Endodermal cell (in vitro differentiated cells): ENCODE results near the gene RASSF8. TPM values are rescaled to one million over a fixed set of nuclear protein-coding genes. Genes with fewer than 3 reads are reported as not detected.

Experiments used
- DNase-seq: peaks from one replicate; pipeline ENCODE4 v3.0.0-alpha.2; 2017
- H3K27ac ChIP-seq: 2 replicates; pipeline ENCODE4 v1.5.1; 2013; ENCODE audit warnings: mild to moderate bottlenecking, low read depth, low read length, moderate library complexity
- H3K27me3 ChIP-seq: 2 replicates; pipeline ENCODE4 v1.6.1; 2013; ENCODE audit warnings: mild to moderate bottlenecking, low read length, moderate library complexity; ENCODE audit not compliant: insufficient read depth, control insufficient read depth, poor library complexity, severe bottlenecking
- H3K36me3 ChIP-seq: 2 replicates; pipeline ENCODE4 v1.7.0; 2013; ENCODE audit warnings: mild to moderate bottlenecking, low read length, moderate library complexity; ENCODE audit not compliant: control insufficient read depth, insufficient read depth
- H3K4me1 ChIP-seq: one replicate; pipeline ENCODE4 v1.7.0; 2013; ENCODE audit warnings: low read length; ENCODE audit not compliant: control insufficient read depth, insufficient read depth
- H3K4me3 ChIP-seq: 2 replicates; pipeline ENCODE4 v1.5.1; 2013; ENCODE audit warnings: mild to moderate bottlenecking, low read length, moderate library complexity
- H3K9ac ChIP-seq: 2 replicates; pipeline ENCODE4 v1.6.1; 2013; ENCODE audit warnings: mild to moderate bottlenecking, low read length, moderate library complexity; ENCODE audit not compliant: poor library complexity, severe bottlenecking; ENCODE audit errors: extremely low read depth
- H3K9me3 ChIP-seq: 2 replicates; pipeline ENCODE4 v1.6.1; 2013; ENCODE audit warnings: mild to moderate bottlenecking, low read length, moderate library complexity; ENCODE audit not compliant: control insufficient read depth
- H3K27ac Mint-ChIP-seq: 2 replicates; pipeline ENCODE4 v1.8.0; 2020; ENCODE audit warnings: mixed read lengths
- H3K27me3 Mint-ChIP-seq: 2 replicates; pipeline ENCODE4 v1.8.0; 2021; ENCODE audit warnings: mild to moderate bottlenecking, mixed read lengths; ENCODE audit not compliant: insufficient read depth
- H3K36me3 Mint-ChIP-seq: 2 replicates; pipeline ENCODE4 v1.8.0; 2020; ENCODE audit warnings: low read depth, mixed read lengths
- H3K4me1 Mint-ChIP-seq: 2 replicates; pipeline ENCODE4 v1.8.0; 2020; ENCODE audit warnings: mixed read lengths
- H3K4me3 Mint-ChIP-seq: 2 replicates; pipeline ENCODE4 v1.8.0; 2020; ENCODE audit warnings: mild to moderate bottlenecking, moderate library complexity, mixed read lengths
- H3K9me3 Mint-ChIP-seq: 2 replicates; pipeline ENCODE4 v1.8.0; 2020; ENCODE audit warnings: mild to moderate bottlenecking, mixed read lengths
- WGBS, 2 experiments: methylation state at CpG; one replicate each; pipeline versions ENCODE4 v1.1.5 to v1.1.7; 2013; ENCODE audit warnings: missing lambda C conversion rate in 2 of 2, mixed read lengths in 1 of 2; ENCODE audit not compliant: insufficient coverage in 1 of 2, insufficient read length in 1 of 2; 5-methylcytosine and 5-hydroxymethylcytosine counted together
- total RNA-seq, 2 donors: library from RNA; stranded (reverse); fragmentation: NEBNext Ultra II Directional in 1 of 2; extraction: Animal tissue kit (Norgen Biotek cat#: 25700) in 1 of 2; gene quantifications; 2 replicates in 1 of 2; 3 replicates in 1 of 2; pipeline ENCODE4 v1.2.1, GENCODE V29; 2021
- TF ChIP-seq, protein P1 (sequence below): fragments of 200-600 bp; sonication (generic); conservative IDR thresholded peaks from 2 replicates; pipeline ENCODE4 v1.5.0; 2021; ENCODE audit warnings: antibody characterized with exemption, mild to moderate bottlenecking

RASSF8 gene
- total RNA-seq, 2 donors from 2014 or later: 87.0 to 183 TPM

DNA sequence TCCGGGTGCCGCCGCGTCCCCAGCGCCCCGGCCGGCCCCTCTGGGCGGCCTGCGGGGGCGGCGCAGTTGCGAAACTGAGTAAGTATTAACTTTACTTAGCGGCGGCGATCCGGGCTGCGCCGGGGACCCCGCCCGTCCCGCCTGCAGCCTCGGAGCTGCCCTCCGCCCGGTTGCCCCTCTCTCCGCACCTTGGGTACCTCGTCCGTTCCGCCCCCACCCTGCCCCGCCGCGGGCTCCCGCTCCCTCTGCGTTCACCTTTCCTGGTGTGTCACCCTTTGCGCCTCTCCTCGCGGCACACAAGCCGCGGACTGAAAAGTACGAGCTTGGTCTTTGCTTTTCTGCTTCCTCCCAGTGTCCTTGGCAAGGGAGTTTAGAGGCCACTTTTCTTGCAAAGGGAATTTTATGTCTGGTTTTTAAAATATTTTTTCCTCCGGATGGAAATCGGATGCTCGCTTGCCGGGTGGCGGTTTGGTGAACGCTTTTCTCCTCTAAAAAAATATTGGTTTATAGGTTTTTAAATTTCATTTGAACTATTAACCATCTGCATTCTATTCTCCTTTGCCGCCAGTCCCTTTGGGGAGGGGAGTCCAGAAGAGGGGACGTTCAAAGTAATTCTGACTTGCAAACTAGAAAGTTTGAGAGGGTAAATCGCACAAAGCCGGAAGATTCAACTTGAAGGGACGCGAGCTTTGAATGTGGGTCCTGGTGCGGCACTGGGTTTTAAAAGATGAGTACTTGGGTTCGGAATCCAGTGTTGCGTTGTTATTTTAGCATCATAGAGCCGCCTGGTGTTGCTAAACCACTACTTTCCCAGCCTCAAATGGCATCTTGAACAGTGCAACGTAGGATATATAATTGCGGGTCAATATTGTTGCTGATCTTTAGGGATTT is 834 bp downstream of the RASSF8 start:
- Mint-ChIP-seq H3K9me3 (peaks cover 10% of the 10 kb centered on the region), H3K27me3 (no peaks in the 10 kb centered on the region), H3K4me3 (peak overlapping the region; percentile 94), H3K27ac (peak overlapping the region; percentile 94), H3K4me1 (peaks cover 37% of the 10 kb centered on the region), H3K36me3 (peaks cover 44% of the 10 kb centered on the region)
- Histone ChIP-seq H3K4me1 (no peaks in the 10 kb centered on the region), H3K4me3 (peak overlapping the region; percentile 98), H3K9me3 (peaks cover 21% of the 10 kb centered on the region), H3K9ac (peak overlapping the region; percentile 80), H3K27me3 (no peaks in the 10 kb centered on the region), H3K27ac (no peak overlapping the region), H3K36me3 (peaks cover 43% of the 10 kb centered on the region)
- TF ChIP-seq, protein P1, sequence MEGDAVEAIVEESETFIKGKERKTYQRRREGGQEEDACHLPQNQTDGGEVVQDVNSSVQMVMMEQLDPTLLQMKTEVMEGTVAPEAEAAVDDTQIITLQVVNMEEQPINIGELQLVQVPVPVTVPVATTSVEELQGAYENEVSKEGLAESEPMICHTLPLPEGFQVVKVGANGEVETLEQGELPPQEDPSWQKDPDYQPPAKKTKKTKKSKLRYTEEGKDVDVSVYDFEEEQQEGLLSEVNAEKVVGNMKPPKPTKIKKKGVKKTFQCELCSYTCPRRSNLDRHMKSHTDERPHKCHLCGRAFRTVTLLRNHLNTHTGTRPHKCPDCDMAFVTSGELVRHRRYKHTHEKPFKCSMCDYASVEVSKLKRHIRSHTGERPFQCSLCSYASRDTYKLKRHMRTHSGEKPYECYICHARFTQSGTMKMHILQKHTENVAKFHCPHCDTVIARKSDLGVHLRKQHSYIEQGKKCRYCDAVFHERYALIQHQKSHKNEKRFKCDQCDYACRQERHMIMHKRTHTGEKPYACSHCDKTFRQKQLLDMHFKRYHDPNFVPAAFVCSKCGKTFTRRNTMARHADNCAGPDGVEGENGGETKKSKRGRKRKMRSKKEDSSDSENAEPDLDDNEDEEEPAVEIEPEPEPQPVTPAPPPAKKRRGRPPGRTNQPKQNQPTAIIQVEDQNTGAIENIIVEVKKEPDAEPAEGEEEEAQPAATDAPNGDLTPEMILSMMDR: no peak
- WGBS, 2 experiments: 0% methylated on average over 17 to 57 of the region's 57 CpGs
- DNase-seq: peak; percentile 85

GRCh38 chr12:25960143-25960542 is 1.7 kb downstream of the RASSF8 start:
- peak; percentile 77 for DNase-seq
- H3K27ac ChIP-seq: no peak overlapping the region
- no peaks in the 10 kb centered on the region for H3K4me1 ChIP-seq
- TF ChIP-seq, protein P1: peak; percentile 62
- Mint-ChIP-seq H3K27ac (no peak overlapping the region), H3K4me1 (peaks cover 37% of the 10 kb centered on the region), H3K9me3 (peaks cover 13% of the 10 kb centered on the region), H3K36me3 (peaks cover 44% of the 10 kb centered on the region), H3K27me3 (no peaks in the 10 kb centered on the region), H3K4me3 (peak overlapping the region; percentile 94)
- 9 to 13% methylated on average over 4 of the region's 5 CpGs for WGBS, 2 experiments
- peak overlapping the region; percentile 98 for H3K4me3 ChIP-seq
- no peaks in the 10 kb centered on the region for H3K27me3 ChIP-seq
- peaks cover 42% of the 10 kb centered on the region for H3K36me3 ChIP-seq
- peaks cover 28% of the 10 kb centered on the region for H3K9me3 ChIP-seq
- peak overlapping the region; percentile 80 for H3K9ac ChIP-seq

GRCh38 chr12:25960961-25961360 is 2.5 kb downstream of the RASSF8 start:
- Mint-ChIP-seq H3K4me3 (peak overlapping the region; percentile 94), H3K4me1 (peaks cover 37% of the 10 kb centered on the region), H3K9me3 (peaks cover 20% of the 10 kb centered on the region), H3K27me3 (no peaks in the 10 kb centered on the region), H3K27ac (no peak overlapping the region), H3K36me3 (peaks cover 43% of the 10 kb centered on the region)
- Histone ChIP-seq H3K4me1 (no peaks in the 10 kb centered on the region), H3K36me3 (peaks cover 41% of the 10 kb centered on the region), H3K4me3 (peak overlapping the region; percentile 98), H3K9ac (no peak overlapping the region), H3K27me3 (no peaks in the 10 kb centered on the region), H3K9me3 (peaks cover 30% of the 10 kb centered on the region), H3K27ac (no peak overlapping the region)
- TF ChIP-seq, protein P1: no peak
- no peak for DNase-seq
- WGBS, 2 experiments: 81 to 84% methylated on average over 2 to 4 of the region's 4 CpGs
